Thoracic aorta (tissue), 2 donors: ENCODE results near the gene DSP. TPM values are rescaled to one million over a fixed set of nuclear protein-coding genes. Genes with fewer than 3 reads are reported as not detected.

Source experiments
- ATAC-seq: fragments of 150-250 bp; one replicate; pipeline ENCODE4 v1.8.0; 2017; ENCODE audit warnings: low read depth; ENCODE audit not compliant: insufficient number of reproducible peaks, low FRiP score
- DNase-seq: peaks from one replicate; pipeline ENCODE4 v3.0.0-alpha.2; 2020; ENCODE audit warnings: low spot score
- H3K27ac ChIP-seq, 2 donors: fragments of 200-600 bp; sonication (generic); 1 replicate in 1 of 2; 2 replicates in 1 of 2; pipeline ENCODE4 v1.5.1; 2016; ENCODE audit warnings: mild to moderate bottlenecking in 2 of 2, moderate library complexity in 2 of 2
- H3K27me3 ChIP-seq: fragments of 200-600 bp; sonication (generic); replicated peaks from 2 replicates; pipeline ENCODE4 v1.6.0; 2016; ENCODE audit warnings: mild to moderate bottlenecking; ENCODE audit not compliant: insufficient read depth
- H3K36me3 ChIP-seq: fragments of 200-600 bp; sonication (generic); one replicate; pipeline ENCODE4 v1.5.1; 2016
- H3K4me1 ChIP-seq, 2 donors: fragments of 200-600 bp; sonication (generic); 1 replicate in 1 of 2; 2 replicates in 1 of 2; pipeline versions ENCODE4 v1.5.1 to v1.6.0; 2016; ENCODE audit warnings: low read depth in 2 of 2, mild to moderate bottlenecking in 1 of 2; ENCODE audit not compliant: control insufficient read depth in 1 of 2
- H3K4me3 ChIP-seq: fragments of 200-600 bp; sonication (generic); 2 replicates; pipeline ENCODE4 v1.5.1; 2016; ENCODE audit warnings: mild to moderate bottlenecking
- H3K9me3 ChIP-seq: fragments of 200-600 bp; sonication (generic); 2 replicates; pipeline ENCODE4 v1.5.1; 2016
- total RNA-seq, 2 donors: library from RNA; depleted of rRNA; stranded (reverse); fragments of >200 nt; gene quantifications; one replicate each; pipeline versions ENCODE4 v1.1.0 to v1.2.3, GENCODE V29; 2016
- TF ChIP-seq, protein P1 (sequence below): fragments of 200-600 bp; sonication (generic); IDR thresholded peaks from one replicate; pipeline ENCODE4 v1.5.1; 2019; ENCODE audit warnings: antibody characterized with exemption

The DSP gene
- total RNA-seq, 2 donors from 2014 or later = 5.4 to 6.7 TPM

- no peak overlapping the region for H3K27ac ChIP-seq
- H3K4me3 ChIP-seq = no peak overlapping the region
- no peaks in the 10 kb centered on the region for H3K36me3 ChIP-seq
- H3K4me1 ChIP-seq = no peaks in the 10 kb centered on the region
- ATAC-seq = no peak
- H3K9me3 ChIP-seq = no peaks in the 10 kb centered on the region
- DNase-seq = no peak
- TF ChIP-seq, protein P1, sequence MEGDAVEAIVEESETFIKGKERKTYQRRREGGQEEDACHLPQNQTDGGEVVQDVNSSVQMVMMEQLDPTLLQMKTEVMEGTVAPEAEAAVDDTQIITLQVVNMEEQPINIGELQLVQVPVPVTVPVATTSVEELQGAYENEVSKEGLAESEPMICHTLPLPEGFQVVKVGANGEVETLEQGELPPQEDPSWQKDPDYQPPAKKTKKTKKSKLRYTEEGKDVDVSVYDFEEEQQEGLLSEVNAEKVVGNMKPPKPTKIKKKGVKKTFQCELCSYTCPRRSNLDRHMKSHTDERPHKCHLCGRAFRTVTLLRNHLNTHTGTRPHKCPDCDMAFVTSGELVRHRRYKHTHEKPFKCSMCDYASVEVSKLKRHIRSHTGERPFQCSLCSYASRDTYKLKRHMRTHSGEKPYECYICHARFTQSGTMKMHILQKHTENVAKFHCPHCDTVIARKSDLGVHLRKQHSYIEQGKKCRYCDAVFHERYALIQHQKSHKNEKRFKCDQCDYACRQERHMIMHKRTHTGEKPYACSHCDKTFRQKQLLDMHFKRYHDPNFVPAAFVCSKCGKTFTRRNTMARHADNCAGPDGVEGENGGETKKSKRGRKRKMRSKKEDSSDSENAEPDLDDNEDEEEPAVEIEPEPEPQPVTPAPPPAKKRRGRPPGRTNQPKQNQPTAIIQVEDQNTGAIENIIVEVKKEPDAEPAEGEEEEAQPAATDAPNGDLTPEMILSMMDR = no peak
- peaks cover 6% of the 10 kb centered on the region for H3K27me3 ChIP-seq
Observed at GRCh38 chr6:7550433-7550801, 8.9 kb downstream of the DSP start.

DNA sequence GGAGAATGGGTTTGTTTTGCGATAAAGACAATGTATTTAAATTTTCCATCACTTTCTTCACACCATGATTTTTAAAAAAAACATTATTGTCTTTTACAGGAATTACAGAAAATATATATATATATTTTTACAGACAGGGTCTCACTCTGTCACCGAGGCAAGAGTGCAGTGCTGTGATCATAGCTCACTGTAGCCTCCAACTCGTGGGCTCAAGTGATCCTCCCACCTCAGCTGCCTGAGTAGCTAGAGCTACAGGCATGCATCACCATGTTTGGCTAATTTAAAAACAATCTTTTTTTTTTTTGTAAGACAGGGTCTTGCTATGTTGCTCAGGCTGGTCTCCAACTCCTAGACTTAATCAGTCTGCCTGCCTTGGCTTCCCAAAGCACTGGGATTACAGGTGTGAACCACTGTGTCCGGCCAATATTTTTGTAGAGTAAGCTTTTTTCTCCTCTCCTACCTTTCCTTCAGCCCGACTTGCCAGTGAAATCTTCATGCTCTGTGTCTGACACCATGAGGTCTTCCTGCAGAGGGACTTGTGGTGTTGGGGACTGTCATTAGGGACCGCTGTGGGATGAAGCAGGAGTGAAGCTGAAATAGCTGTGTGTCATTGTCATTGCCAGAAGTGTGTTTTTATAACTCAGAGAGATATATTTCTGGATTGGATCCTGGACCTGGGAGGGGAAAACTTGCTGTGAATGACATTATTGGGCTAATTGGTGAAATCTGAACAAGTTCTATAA, 13.2 kb downstream of the DSP start:
- Histone ChIP-seq H3K4me1 (no peaks in the 10 kb centered on the region), H3K27ac (no peak overlapping the region), H3K27me3 (no peaks in the 10 kb centered on the region), H3K36me3 (no peaks in the 10 kb centered on the region), H3K9me3 (no peaks in the 10 kb centered on the region), H3K4me3 (no peak overlapping the region)
- ATAC-seq (no peak), DNase-seq (no peak)
- TF ChIP-seq, protein P1 = no peak

DNA sequence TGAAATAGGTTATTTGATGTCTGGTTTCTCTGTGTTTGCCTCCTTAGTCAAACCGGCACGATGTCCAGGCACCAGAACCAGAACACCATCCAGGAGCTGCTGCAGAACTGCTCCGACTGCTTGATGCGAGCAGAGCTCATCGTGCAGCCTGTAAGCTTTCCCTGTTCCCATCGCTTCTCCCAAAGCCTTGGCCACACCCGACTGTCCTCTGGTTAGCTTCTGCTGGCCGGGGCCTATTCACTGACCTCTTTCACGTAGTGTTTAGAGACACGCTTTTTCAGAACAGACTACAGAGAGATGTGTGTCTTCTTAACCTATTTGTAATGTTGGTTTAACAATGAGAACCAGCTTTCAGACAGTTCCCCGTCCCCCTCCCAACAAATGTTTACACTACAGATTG, 14.2 kb downstream of the DSP start:
- Histone ChIP-seq H3K36me3 (no peaks in the 10 kb centered on the region), H3K27me3 (no peaks in the 10 kb centered on the region), H3K4me3 (no peak overlapping the region), H3K4me1 (no peaks in the 10 kb centered on the region), H3K9me3 (no peaks in the 10 kb centered on the region), H3K27ac (no peak overlapping the region)
- ATAC-seq = no peak
- TF ChIP-seq, protein P1 = no peak
- no peak for DNase-seq

DNA sequence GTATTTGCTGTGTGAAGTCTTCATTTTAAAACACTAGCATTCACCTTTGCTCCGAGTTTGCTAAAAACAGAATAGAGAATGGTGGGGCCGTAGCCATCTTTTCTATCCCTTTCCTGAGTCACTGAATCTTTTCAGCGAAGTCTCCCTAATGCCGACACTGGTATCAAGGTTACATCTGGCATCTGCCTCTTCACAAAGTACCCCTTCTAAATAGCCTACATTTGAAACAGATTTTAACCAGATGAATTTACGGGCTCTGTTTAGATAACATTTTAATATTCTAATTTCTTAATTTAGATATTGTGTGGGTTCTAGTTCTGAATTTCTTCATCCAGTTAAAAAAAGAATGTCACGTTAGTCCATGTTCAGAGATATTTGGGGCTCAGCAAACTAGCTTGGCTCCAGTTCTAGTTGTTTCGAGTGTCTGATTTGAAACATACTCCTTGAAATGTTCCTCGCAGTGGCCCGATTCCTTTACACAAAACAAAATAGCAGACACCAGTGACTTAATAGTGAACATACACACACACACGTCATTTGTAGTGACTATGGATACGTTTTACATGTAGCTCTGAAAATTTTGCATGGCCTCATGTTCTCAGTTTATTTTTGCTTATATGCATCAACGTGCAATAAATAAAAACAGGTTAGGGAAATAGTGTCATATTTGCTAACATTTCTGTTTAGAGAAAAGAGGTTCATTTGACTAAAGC, 15.1 kb downstream of the DSP start:
- H3K4me3 ChIP-seq = no peak overlapping the region
- no peak overlapping the region for H3K27ac ChIP-seq
- ATAC-seq = no peak
- no peak for DNase-seq
- no peaks in the 10 kb centered on the region for H3K36me3 ChIP-seq
- H3K9me3 ChIP-seq = no peaks in the 10 kb centered on the region
- no peaks in the 10 kb centered on the region for H3K27me3 ChIP-seq
- no peaks in the 10 kb centered on the region for H3K4me1 ChIP-seq
- TF ChIP-seq, protein P1 = no peak

DNA sequence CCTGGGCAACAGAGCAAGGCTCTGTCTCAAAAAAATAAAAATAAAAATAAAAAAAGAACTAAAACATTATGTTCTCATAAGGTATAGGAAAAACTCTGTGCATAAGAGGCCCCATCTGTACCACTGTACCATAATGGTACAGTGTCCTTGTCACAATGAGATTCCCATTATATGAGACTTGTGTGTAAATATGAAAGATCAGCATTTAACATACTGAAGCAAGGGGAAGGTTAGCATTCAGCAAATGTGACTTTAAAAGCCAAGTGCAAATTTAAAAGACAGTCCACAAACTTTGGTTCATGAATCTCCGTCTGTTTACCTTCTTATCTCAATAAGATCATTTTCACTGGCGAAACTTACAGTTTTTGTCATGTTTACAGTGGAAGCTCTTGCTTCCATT, 16.2 kb downstream of the DSP start:
- Histone ChIP-seq H3K36me3 (no peaks in the 10 kb centered on the region), H3K4me1 (no peaks in the 10 kb centered on the region), H3K27ac (no peak overlapping the region), H3K27me3 (no peaks in the 10 kb centered on the region), H3K9me3 (no peaks in the 10 kb centered on the region), H3K4me3 (no peak overlapping the region)
- no peak for DNase-seq
- ATAC-seq = no peak
- TF ChIP-seq, protein P1 = no peak
